Ammon's horn (tissue), 1 donor: ENCODE data around the gene PLET1.

Experiments used
- DNase-seq: peaks from one replicate; pipeline ENCODE4 v3.0.0-alpha.2; 2016; ENCODE audit warnings: low spot score

The PLET1 gene

GRCh38 chr11:112260490-112260889, at the start of gene PLET1:
Gene PLET1 (minus strand): TSS chr11:112260860. CDS start chr11:112260589, 271 bp downstream.
- no peak for DNase-seq

- DNase-seq: no peak
Measured at GRCh38 chr11:112310419-112310818, 49.8 kb upstream of the PLET1 start.

GRCh38 chr11:112308651-112309050, 48.0 kb upstream of the PLET1 start:
- DNase-seq: no peak

GRCh38 chr11:112307616-112308015, 47.0 kb upstream of the PLET1 start:
- no peak for DNase-seq

GRCh38 chr11:112306230-112306629, 45.6 kb upstream of the PLET1 start:
- DNase-seq: no peak

GRCh38 chr11:112304914-112305313, 44.3 kb upstream of the PLET1 start:
- no peak for DNase-seq

- DNase-seq: no peak
Measured at GRCh38 chr11:112303616-112304015, 43.0 kb upstream of the PLET1 start.

GRCh38 chr11:112302226-112302868, 41.7 kb upstream of the PLET1 start:
- no peak for DNase-seq

- DNase-seq: peak; percentile 57
Measured at GRCh38 chr11:112300094-112300786, 39.6 kb upstream of the PLET1 start.

- peak; percentile 36 for DNase-seq
Measured at GRCh38 chr11:112298535-112298934, 37.9 kb upstream of the PLET1 start.

GRCh38 chr11:112297248-112297866, 36.7 kb upstream of the PLET1 start:
- no peak for DNase-seq

GRCh38 chr11:112296044-112296443, 35.4 kb upstream of the PLET1 start:
- DNase-seq: no peak

- no peak for DNase-seq
Measured at GRCh38 chr11:112294688-112295340, 34.2 kb upstream of the PLET1 start.

GRCh38 chr11:112293614-112294013, 33.0 kb upstream of the PLET1 start:
- no peak for DNase-seq

GRCh38 chr11:112292785-112293407, 32.2 kb upstream of the PLET1 start:
- no peak for DNase-seq

GRCh38 chr11:112292188-112292587, 31.5 kb upstream of the PLET1 start:
- no peak for DNase-seq

GRCh38 chr11:112291191-112291590, 30.5 kb upstream of the PLET1 start:
- DNase-seq: no peak

GRCh38 chr11:112290493-112290850, 29.8 kb upstream of the PLET1 start:
- no peak for DNase-seq

GRCh38 chr11:112289588-112290492, 29.2 kb upstream of the PLET1 start:
- peak; percentile 78 for DNase-seq

- no peak for DNase-seq
Measured at GRCh38 chr11:112288021-112288420, 27.4 kb upstream of the PLET1 start.

GRCh38 chr11:112285841-112286311, 25.2 kb upstream of the PLET1 start:
- DNase-seq: no peak
